K562 (cell line): ENCODE results near the gene KRT26. TPM values are rescaled to one million over a fixed set of nuclear protein-coding genes. Genes with fewer than 3 reads are reported as not detected.

Source experiments
- ATF7 ChIP-seq: fragments of 450-650 bp; IDR thresholded peaks from 2 replicates; pipeline ENCODE4 v1.7.1; 2014; ENCODE audit warnings: mild to moderate bottlenecking, moderate library complexity
- BHLHE40 ChIP-seq: IDR thresholded peaks from 2 replicates; pipeline ENCODE4 v1.6.1; 2011; ENCODE audit warnings: low read length, improper control_type of control experiment
- BRD4 ChIP-seq: fragments of 200-600 bp; sonication (generic); IDR thresholded peaks from 2 replicates; pipeline ENCODE4 v1.6.1; 2017; ENCODE audit warnings: inconsistent platforms
- CBFA2T2 ChIP-seq: fragments of 450-650 bp; conservative IDR thresholded peaks from 2 replicates; pipeline ENCODE4 v1.6.1; 2017; ENCODE audit warnings: mild to moderate bottlenecking
- CC2D1A ChIP-seq: fragments of 450-650 bp; IDR thresholded peaks from 2 replicates; pipeline ENCODE4 v1.6.1; 2017; ENCODE audit warnings: mild to moderate bottlenecking
- JUN ChIP-seq, 2 experiments: sonication (generic) in 1 of 2; formaldehyde crosslinking in 1 of 2; IDR thresholded peaks; 2 replicates each; pipeline versions ENCODE4 v1.6.1 to v1.8.0; 2012 to 2022; ENCODE audit warnings: borderline replicate concordance in 2 of 2, mild to moderate bottlenecking in 2 of 2, improper control_type of control experiment in 1 of 2, low read depth in 1 of 2, low read length in 1 of 2, missing genetic modification reagents in 1 of 2
- MYBL2 ChIP-seq, 2 experiments: fragments of 450-650 bp in 1 of 2; sonication (generic) in 1 of 2; formaldehyde crosslinking in 1 of 2; IDR thresholded peaks; 2 replicates each; pipeline versions ENCODE4 v1.6.1 to v1.8.1; 2017 to 2022; ENCODE audit warnings: borderline replicate concordance in 1 of 2, inconsistent platforms in 1 of 2, low read depth in 1 of 2, mild to moderate bottlenecking in 1 of 2, missing genetic modification reagents in 1 of 2, moderate library complexity in 1 of 2
- polyA plus RNA-seq, 8 experiments: library from polyadenylated mRNA; depleted of rRNA in 4 of 8; stranded (reverse) in 5 of 8; unstranded in 3 of 8; fragments of >200 nt; fragmentation: Nextera tagmentation in 2 of 8; fragmentation: Illumina TruSeq in 1 of 8; extraction: Ambion mirVana in 2 of 8; extraction: Trizol in 1 of 8; gene quantifications; 2 replicates each; pipeline versions ENCODE4 v1.2.1 to v1.2.3, GENCODE V29; 2011 to 2014; ENCODE audit warnings: inconsistent platforms in 1 of 8, missing spikeins in 1 of 8
- total RNA-seq, 7 experiments: library from RNA; depleted of rRNA in 6 of 7; stranded (reverse); fragments of >200 nt in 6 of 7; fragmentation: Illumina TruSeq in 2 of 7; extraction: Trizol in 2 of 7; gene quantifications; 2 replicates each; pipeline versions ENCODE4 v1.2.1 to v1.2.3, GENCODE V29; 2011 to 2021; ENCODE audit warnings: low replicate concordance in 1 of 7
- TF ChIP-seq, protein P1 (sequence below), 2 experiments: fragments of 150-350 bp in 1 of 2; IDR thresholded peaks; 2 replicates each; pipeline ENCODE4 v1.6.1; 2012 to 2016; ENCODE audit warnings: low read depth in 2 of 2, low read length in 2 of 2, mild to moderate bottlenecking in 1 of 2, moderate library complexity in 1 of 2

Gene KRT26
- total and polyA plus RNA-seq, 9 of the 15 experiments (the other 6 are each of a cell fraction or from before 2014, with no cell fraction given) = not detected

DNA sequence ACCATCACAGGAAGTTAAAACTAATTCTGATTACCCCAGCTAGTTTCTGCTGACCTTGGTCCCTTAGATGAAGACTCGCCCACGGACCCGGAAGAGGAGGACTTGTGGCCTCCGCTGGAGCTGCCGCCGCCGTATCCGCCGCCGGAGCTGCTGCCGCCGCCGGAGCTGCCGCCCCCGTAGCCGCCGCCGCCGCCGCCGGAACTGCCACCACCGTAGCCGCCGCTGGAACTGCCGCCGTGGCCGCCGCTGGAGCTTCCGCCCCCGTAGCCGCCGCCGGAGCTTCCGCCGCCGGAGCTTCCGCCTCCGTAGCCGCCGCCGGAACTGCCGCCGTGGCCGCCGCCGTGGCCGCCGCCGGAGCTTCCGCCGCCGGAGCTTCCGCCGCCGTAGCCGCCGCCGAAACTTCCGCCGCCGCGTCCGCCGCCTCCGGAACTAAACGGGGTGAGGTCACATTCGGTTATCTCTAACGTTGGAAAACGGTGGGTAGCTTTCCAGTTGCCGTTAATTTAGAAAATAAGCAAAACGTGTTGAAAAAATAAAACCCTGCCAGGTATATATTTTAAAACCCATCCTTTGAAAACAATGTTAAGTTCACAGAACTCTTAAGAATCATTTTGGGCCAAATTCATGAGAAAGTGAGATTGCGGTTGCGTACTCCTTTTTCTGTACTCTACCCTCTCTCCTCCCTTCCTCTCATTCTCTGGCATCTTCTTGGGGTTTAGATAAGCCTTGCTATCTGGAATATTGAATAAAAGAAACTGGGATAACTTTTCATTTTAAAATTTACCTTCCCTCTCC is 46.9 kb upstream of the KRT26 start (continued):
- TF ChIP-seq, protein P1, sequence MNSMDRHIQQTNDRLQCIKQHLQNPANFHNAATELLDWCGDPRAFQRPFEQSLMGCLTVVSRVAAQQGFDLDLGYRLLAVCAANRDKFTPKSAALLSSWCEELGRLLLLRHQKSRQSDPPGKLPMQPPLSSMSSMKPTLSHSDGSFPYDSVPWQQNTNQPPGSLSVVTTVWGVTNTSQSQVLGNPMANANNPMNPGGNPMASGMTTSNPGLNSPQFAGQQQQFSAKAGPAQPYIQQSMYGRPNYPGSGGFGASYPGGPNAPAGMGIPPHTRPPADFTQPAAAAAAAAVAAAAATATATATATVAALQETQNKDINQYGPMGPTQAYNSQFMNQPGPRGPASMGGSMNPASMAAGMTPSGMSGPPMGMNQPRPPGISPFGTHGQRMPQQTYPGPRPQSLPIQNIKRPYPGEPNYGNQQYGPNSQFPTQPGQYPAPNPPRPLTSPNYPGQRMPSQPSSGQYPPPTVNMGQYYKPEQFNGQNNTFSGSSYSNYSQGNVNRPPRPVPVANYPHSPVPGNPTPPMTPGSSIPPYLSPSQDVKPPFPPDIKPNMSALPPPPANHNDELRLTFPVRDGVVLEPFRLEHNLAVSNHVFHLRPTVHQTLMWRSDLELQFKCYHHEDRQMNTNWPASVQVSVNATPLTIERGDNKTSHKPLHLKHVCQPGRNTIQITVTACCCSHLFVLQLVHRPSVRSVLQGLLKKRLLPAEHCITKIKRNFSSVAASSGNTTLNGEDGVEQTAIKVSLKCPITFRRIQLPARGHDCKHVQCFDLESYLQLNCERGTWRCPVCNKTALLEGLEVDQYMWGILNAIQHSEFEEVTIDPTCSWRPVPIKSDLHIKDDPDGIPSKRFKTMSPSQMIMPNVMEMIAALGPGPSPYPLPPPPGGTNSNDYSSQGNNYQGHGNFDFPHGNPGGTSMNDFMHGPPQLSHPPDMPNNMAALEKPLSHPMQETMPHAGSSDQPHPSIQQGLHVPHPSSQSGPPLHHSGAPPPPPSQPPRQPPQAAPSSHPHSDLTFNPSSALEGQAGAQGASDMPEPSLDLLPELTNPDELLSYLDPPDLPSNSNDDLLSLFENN (IDR thresholded peaks at IDR 0.05; ENCODE audit: low read depth in 2 of 2, low read length in 2 of 2) = no peak
- TF ChIP-seq JUN (IDR thresholded peaks at IDR 0.05; ENCODE audit: borderline replicate concordance, low read depth, low read length) (peak; percentile 49; the same call in 1 of the 2 replicates), JUN (CRISPR knock-in tag; IDR thresholded peaks at IDR 0.05; ENCODE audit: borderline replicate concordance) (no peak), CC2D1A (no peak), MYBL2 (IDR thresholded peaks at IDR 0.05; ENCODE audit: low read depth) (no peak; the same call in 1 of the 2 replicates), MYBL2 (CRISPR knock-in tag; IDR thresholded peaks at IDR 0.05; ENCODE audit: borderline replicate concordance) (no peak), ATF7 (peak; percentile 93), CBFA2T2 (no peak), BHLHE40 (no peak), BRD4 (peak; percentile 25; the same call in 1 of the 2 replicates)
- TF ChIP-seq, all 486 proteins: peak for 113
